Spleen (tissue), 11 donors: ENCODE measurements around the gene CAMTA1. TPM values are rescaled to one million over a fixed set of nuclear protein-coding genes. Genes with fewer than 3 reads are reported as not detected.

Source experiments
- DNase-seq: peaks from one replicate; pipeline ENCODE4 v3.0.0-alpha.2; 2020
- H3K27ac ChIP-seq, 8 donors: fragments of 200-600 bp; sonication (generic) in 7 of 8; 1 replicate in 4 of 8; 2 replicates in 4 of 8; pipeline versions ENCODE4 v1.5.0 to v1.8.0; 2016 to 2021; ENCODE audit warnings: inconsistent platforms in 4 of 8, mild to moderate bottlenecking in 4 of 8, moderate library complexity in 1 of 8
- H3K27me3 ChIP-seq, 7 donors: fragments of 200-600 bp; sonication (generic) in 6 of 7; replicated peaks in 1 of 7; 1 replicate in 4 of 7; 2 replicates in 3 of 7; pipeline versions ENCODE4 v1.5.0 to v1.8.0; 2016 to 2021; ENCODE audit warnings: inconsistent platforms in 3 of 7, mild to moderate bottlenecking in 1 of 7
- H3K36me3 ChIP-seq, 6 donors: fragments of 200-600 bp; sonication (generic) in 5 of 6; 1 replicate in 4 of 6; 2 replicates in 2 of 6; pipeline versions ENCODE4 v1.5.0 to v1.8.0; 2016 to 2021; ENCODE audit warnings: inconsistent platforms in 2 of 6
- H3K4me1 ChIP-seq, 6 donors: fragments of 200-600 bp; sonication (generic) in 5 of 6; 1 replicate in 3 of 6; 2 replicates in 3 of 6; pipeline versions ENCODE4 v1.5.0 to v1.8.0; 2016 to 2021; ENCODE audit warnings: inconsistent platforms in 3 of 6
- H3K4me3 ChIP-seq, 8 donors: fragments of 200-600 bp; sonication (generic) in 7 of 8; 1 replicate in 4 of 8; 2 replicates in 4 of 8; pipeline versions ENCODE4 v1.5.0 to v1.8.0; 2016 to 2021; ENCODE audit warnings: inconsistent platforms in 4 of 8, mild to moderate bottlenecking in 4 of 8, moderate library complexity in 2 of 8
- H3K9me3 ChIP-seq, 8 donors: fragments of 200-600 bp; sonication (generic) in 7 of 8; 1 replicate in 4 of 8; 2 replicates in 4 of 8; pipeline versions ENCODE4 v1.5.0 to v1.8.0; 2016 to 2021; ENCODE audit warnings: inconsistent platforms in 4 of 8
- CTCF ChIP-seq, 11 experiments: fragments of 200-600 bp in 7 of 11; fragments of 450-650 bp in 4 of 11; sonication (generic) in 4 of 11; IDR thresholded peaks in 8 of 11; conservative IDR thresholded peaks in 3 of 11; 1 replicate in 7 of 11; 2 replicates in 4 of 11; pipeline versions ENCODE4 v1.4.0 to v1.8.0; 2016 to 2021; ENCODE audit warnings: antibody characterized with exemption in 11 of 11, inconsistent platforms in 4 of 11, mild to moderate bottlenecking in 1 of 11
- POLR2A ChIP-seq, 3 donors: fragments of 450-650 bp; IDR thresholded peaks; one replicate each; pipeline ENCODE4 v1.5.1; 2017; ENCODE audit warnings: antibody characterized with exemption in 3 of 3, mild to moderate bottlenecking in 1 of 3
- POLR2AphosphoS5 ChIP-seq, 3 donors: sonication (generic); formaldehyde crosslinking; IDR thresholded peaks; one replicate each; pipeline ENCODE4 v1.5.1; 2017; ENCODE audit warnings: antibody characterized with exemption in 3 of 3
- WGBS, 5 donors: extraction: QIAGEN DNeasy Blood & Tissue Kit in 3 of 5; methylation state at CpG; one replicate each; pipeline versions ENCODE4 v1.1.5 to v1.1.7; 2013 to 2018; 5-methylcytosine and 5-hydroxymethylcytosine counted together
- intact Hi-C: fragments of 100-400 bp; cut with DNase I; formaldehyde crosslinking; loops from one replicate; pipeline ENCODE4 v1.15.0; 2023; ENCODE audit warnings: low total_unique reads
- polyA plus RNA-seq, 3 donors: library from polyadenylated mRNA; stranded (reverse); fragments of 200-250 nt; gene quantifications; one replicate each; pipeline ENCODE4 v1.2.1, GENCODE V29; 2013
- total RNA-seq, 7 donors: library from RNA; depleted of rRNA in 3 of 7; stranded (reverse); fragments of >200 nt in 3 of 7; fragmentation: NEBNext Ultra II Directional in 4 of 7; extraction: Animal tissue kit (Norgen Biotek cat#: 25700) in 4 of 7; gene quantifications; one replicate each; pipeline versions ENCODE4 v1.1.0 to v1.2.1, GENCODE V29; 2016 to 2021
- donor health status: healthy with polysubstance abuse.
- donor health status: DM: no; HTN: no; CAD: no; lungs with moderate emphysema.
- donor health status: DM: no; HTN: no; CAD: no.
- donor health status: Bipolar disorder and iron deficiency.
- donor health status: healthy.
- donor health status: DM: no; HTN: no; CAD: no.
- donor health status: DM: yes; HTN: yes; CAD: no.

Gene CAMTA1
- total and polyA plus RNA-seq, 10 donors: 53.0 to 106 (median 77.3) TPM

GRCh38 chr1:6800745-6801144, 15.5 kb downstream of the CAMTA1 start:
- peaks cover 0 to 12% (median 0%) of the 10 kb centered on the region in 6 donors for H3K36me3 ChIP-seq
- H3K27me3 ChIP-seq: no peaks in the 10 kb centered on the region
- TF ChIP-seq CTCF (IDR thresholded peaks at IDR 0.05 in 8 of 11, conservative IDR thresholded peaks at IDR 0.05 in 3 of 11) (no peak), POLR2AphosphoS5 (IDR thresholded peaks at IDR 0.05) (no peak), POLR2A (IDR thresholded peaks at IDR 0.05) (no peak)
- no peak for DNase-seq
- 21 to 36% (median 27%) methylated on average over 4 of the region's 4 CpGs for WGBS, 5 donors
- intact Hi-C loops: loop anchor here (5.0 kb wide), 1 partner anchor 87 kb away; no protein-coding TSS in a partner anchor
- H3K4me1 ChIP-seq: peaks cover 12 to 85% (median 53%) of the 10 kb centered on the region in 6 donors
- no peak overlapping the region for H3K4me3 ChIP-seq
- H3K27ac ChIP-seq: peak overlapping the region in 1 of 8 donors; percentile 42
- no peaks in the 10 kb centered on the region for H3K9me3 ChIP-seq

GRCh38 chr1:6801199-6801598, 15.9 kb downstream of the CAMTA1 start:
- Histone ChIP-seq H3K4me1 (peaks cover 11 to 85% (median 54%) of the 10 kb centered on the region in 6 donors), H3K36me3 (peaks cover 0 to 12% (median 0%) of the 10 kb centered on the region in 6 donors), H3K9me3 (no peaks in the 10 kb centered on the region), H3K27ac (peak overlapping the region in 1 of 8 donors; percentile 42), H3K27me3 (no peaks in the 10 kb centered on the region), H3K4me3 (no peak overlapping the region)
- intact Hi-C loops: loop anchor here (5.0 kb wide), 1 partner anchor 86 kb away; no protein-coding TSS in a partner anchor
- WGBS, 5 donors: 84 to 98% (median 90%) methylated on average over 2 of the region's 2 CpGs
- no peak for DNase-seq
- TF ChIP-seq POLR2AphosphoS5 (IDR thresholded peaks at IDR 0.05) (no peak), POLR2A (IDR thresholded peaks at IDR 0.05) (no peak), CTCF (IDR thresholded peaks at IDR 0.05 in 8 of 11, conservative IDR thresholded peaks at IDR 0.05 in 3 of 11) (no peak)

GRCh38 chr1:6801966-6802365, 16.7 kb downstream of the CAMTA1 start:
- Histone ChIP-seq H3K27me3 (no peaks in the 10 kb centered on the region), H3K4me3 (no peak overlapping the region), H3K4me1 (peaks cover 8 to 85% (median 56%) of the 10 kb centered on the region in 6 donors), H3K27ac (no peak overlapping the region), H3K36me3 (peaks cover 0 to 10% (median 0%) of the 10 kb centered on the region in 6 donors), H3K9me3 (no peaks in the 10 kb centered on the region)
- TF ChIP-seq POLR2AphosphoS5 (IDR thresholded peaks at IDR 0.05) (no peak), POLR2A (IDR thresholded peaks at IDR 0.05) (no peak), CTCF (IDR thresholded peaks at IDR 0.05 in 8 of 11, conservative IDR thresholded peaks at IDR 0.05 in 3 of 11) (no peak)
- DNase-seq: no peak
- intact Hi-C loops: loop anchor here (5.0 kb wide), 1 partner anchor 85 kb away; no protein-coding TSS in a partner anchor
- 69 to 84% (median 72%) methylated on average over 3 of the region's 3 CpGs for WGBS, 5 donors

GRCh38 chr1:6802454-6802853, 17.2 kb downstream of the CAMTA1 start:
- intact Hi-C loops: loop anchor here (5.0 kb wide), 1 partner anchor 85 kb away; no protein-coding TSS in a partner anchor
- TF ChIP-seq POLR2AphosphoS5 (IDR thresholded peaks at IDR 0.05) (no peak), POLR2A (IDR thresholded peaks at IDR 0.05) (no peak), CTCF (IDR thresholded peaks at IDR 0.05 in 8 of 11, conservative IDR thresholded peaks at IDR 0.05 in 3 of 11) (no peak)
- H3K27ac ChIP-seq: no peak overlapping the region

More at GRCh38 chr1:6802454-6802853, 17.2 kb downstream of the CAMTA1 start:
- peaks cover 0 to 5% (median 0%) of the 10 kb centered on the region in 6 donors for H3K36me3 ChIP-seq
- H3K27me3 ChIP-seq: no peaks in the 10 kb centered on the region
- DNase-seq: no peak
- H3K9me3 ChIP-seq: no peaks in the 10 kb centered on the region
- WGBS, 5 donors: 88 to 100% (median 94%) methylated on average over 2 of the region's 2 CpGs
- peaks cover 8 to 82% (median 57%) of the 10 kb centered on the region in 6 donors for H3K4me1 ChIP-seq
- H3K4me3 ChIP-seq: no peak overlapping the region
